Measurements from ENCODE around the gene SRCIN1. TPM values are rescaled to one million over a fixed set of nuclear protein-coding genes. Genes with fewer than 3 reads are reported as not detected.

SRCIN1 gene
- total RNA-seq, 4 donors from 2014 or later, result 1.8 to 8.8 (median 5.2) TPM

GRCh38 chr17:38536661-38537060 is 69.1 kb downstream of the SRCIN1 start:
- Histone ChIP-seq H3K4me3 (no peak overlapping the region), H3K27ac (no peak overlapping the region), H3K9me3 (no peaks in the 10 kb centered on the region), H3K36me3 (no peaks in the 10 kb centered on the region), H3K27me3 (peaks cover 67% of the 10 kb centered on the region), H3K4me1 (no peaks in the 10 kb centered on the region)
- 81% methylated on average over 4 of the region's 4 CpGs; no CpG with 5 or more reads in 1 of the 2 donors for WGBS, 2 donors (ENCODE audit: low coverage in 1 of 2)
- in situ Hi-C loops (cut with MboI; ENCODE audit: low pct_ligation_motif_present in 1 of 4, low pct_unique_long_range_greater_than_20kb in 1 of 4, low sequenced_read_pairs in 3 of 4) (no loop called here), intact Hi-C loops (cut with DNase I; ENCODE audit: low total_unique reads) (no loop called here)
- TF ChIP-seq POLR2A (IDR thresholded peaks at IDR 0.05) (no peak), CTCF (IDR thresholded peaks at IDR 0.05) (no peak), EP300 (IDR thresholded peaks at IDR 0.05; ENCODE audit: low read depth) (no peak), POLR2AphosphoS5 (IDR thresholded peaks at IDR 0.05) (no peak)
- no peak for DNase-seq

- no peak overlapping the region for H3K4me3 ChIP-seq
- H3K4me1 ChIP-seq, result no peaks in the 10 kb centered on the region
- whole genome bisulfite sequencing, 2 donors (ENCODE audit: low coverage in 1 of 2), result 53 to 76% methylated on average over 7 to 8 of the region's 8 CpGs
- H3K9me3 ChIP-seq, result no peaks in the 10 kb centered on the region
- no peaks in the 10 kb centered on the region for H3K36me3 ChIP-seq
- TF ChIP-seq POLR2A (IDR thresholded peaks at IDR 0.05), result no peak
- H3K27me3 ChIP-seq, result peaks cover 72% of the 10 kb centered on the region
- H3K27ac ChIP-seq, result no peak overlapping the region
- intact Hi-C loops (cut with DNase I; ENCODE audit: low total_unique reads) (no loop called here), in situ Hi-C loops (cut with MboI; ENCODE audit: low pct_ligation_motif_present in 1 of 4, low pct_unique_long_range_greater_than_20kb in 1 of 4, low sequenced_read_pairs in 3 of 4) (no loop called here)
- DNase-seq, result no peak
Measured at GRCh38 chr17:38535886-38536285, 69.9 kb downstream of the SRCIN1 start.

- peaks cover 84% of the 10 kb centered on the region for H3K27me3 ChIP-seq
- H3K4me3 ChIP-seq, result no peak overlapping the region
- no peaks in the 10 kb centered on the region for H3K4me1 ChIP-seq
- in situ Hi-C loops (cut with MboI; ENCODE audit: low pct_ligation_motif_present in 1 of 4, low pct_unique_long_range_greater_than_20kb in 1 of 4, low sequenced_read_pairs in 3 of 4) (no loop called here), intact Hi-C loops (cut with DNase I; ENCODE audit: low total_unique reads) (no loop called here)
- TF ChIP-seq POLR2A (IDR thresholded peaks at IDR 0.05) (no peak), POLR2AphosphoS5 (IDR thresholded peaks at IDR 0.05) (no peak), CTCF (IDR thresholded peaks at IDR 0.05) (no peak), EP300 (IDR thresholded peaks at IDR 0.05; ENCODE audit: low read depth) (no peak)
- no peak for DNase-seq
- 54 to 55% methylated on average over 2 to 7 of the region's 7 CpGs for WGBS, 2 donors (ENCODE audit: low coverage in 1 of 2)
- H3K36me3 ChIP-seq, result no peaks in the 10 kb centered on the region
- H3K9me3 ChIP-seq, result no peaks in the 10 kb centered on the region
- no peak overlapping the region for H3K27ac ChIP-seq
Measured at GRCh38 chr17:38534498-38534885, 71.3 kb downstream of the SRCIN1 start.

DNA sequence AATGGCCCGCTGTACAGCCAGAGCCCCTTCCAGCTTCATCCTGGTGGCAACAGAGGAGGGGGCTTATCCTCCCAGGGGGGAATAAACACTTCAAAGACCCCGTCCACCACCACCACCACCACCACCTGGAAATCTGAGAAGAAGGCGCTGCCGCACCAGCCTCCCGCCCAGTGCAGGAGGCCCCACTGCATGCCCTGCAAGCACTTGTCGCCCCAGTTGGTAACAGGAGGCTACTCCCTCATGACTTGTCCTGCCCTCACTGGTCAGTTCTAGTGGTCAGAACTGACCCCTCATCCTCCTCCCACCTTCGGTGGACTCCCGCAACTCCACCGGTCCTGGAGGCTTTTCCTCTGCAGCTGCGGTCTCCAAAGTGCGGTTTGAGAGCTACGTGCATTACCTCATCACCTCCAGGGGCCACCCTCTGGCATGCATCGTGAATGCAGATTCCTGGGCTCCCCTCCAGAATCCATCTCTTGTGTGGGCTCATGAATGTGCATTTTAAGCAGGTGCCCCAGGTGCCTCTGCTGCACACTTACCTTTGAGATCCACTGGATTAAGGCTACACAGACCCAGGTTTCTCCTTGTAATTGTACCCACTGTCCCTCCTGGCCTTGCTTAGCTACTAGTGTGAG is 71.8 kb downstream of the SRCIN1 start:
- peaks cover 85% of the 10 kb centered on the region for H3K27me3 ChIP-seq
- no peak for DNase-seq
- TF ChIP-seq POLR2A (IDR thresholded peaks at IDR 0.05) (no peak), EP300 (IDR thresholded peaks at IDR 0.05; ENCODE audit: low read depth) (no peak), CTCF (IDR thresholded peaks at IDR 0.05) (no peak), POLR2AphosphoS5 (IDR thresholded peaks at IDR 0.05) (no peak)
- no peak overlapping the region for H3K4me3 ChIP-seq
- H3K36me3 ChIP-seq, result no peaks in the 10 kb centered on the region
- H3K27ac ChIP-seq, result no peak overlapping the region
- no peaks in the 10 kb centered on the region for H3K9me3 ChIP-seq
- 58% methylated on average over 5 to 13 of the region's 13 CpGs for WGBS, 2 donors (ENCODE audit: low coverage in 1 of 2)
- intact Hi-C loops (cut with DNase I; ENCODE audit: low total_unique reads) (no loop called here), in situ Hi-C loops (cut with MboI; ENCODE audit: low pct_ligation_motif_present in 1 of 4, low pct_unique_long_range_greater_than_20kb in 1 of 4, low sequenced_read_pairs in 3 of 4) (no loop called here)
- H3K4me1 ChIP-seq, result no peaks in the 10 kb centered on the region

GRCh38 chr17:38533241-38533640 is 72.5 kb downstream of the SRCIN1 start:
- DNase-seq, result no peak
- WGBS, 2 donors (ENCODE audit: low coverage in 1 of 2), result 20 to 45% methylated on average over 1 to 9 of the region's 9 CpGs
- H3K9me3 ChIP-seq, result no peaks in the 10 kb centered on the region
- no peak overlapping the region for H3K4me3 ChIP-seq
- peaks cover 91% of the 10 kb centered on the region for H3K27me3 ChIP-seq
- TF ChIP-seq EP300 (IDR thresholded peaks at IDR 0.05; ENCODE audit: low read depth) (no peak), POLR2AphosphoS5 (IDR thresholded peaks at IDR 0.05) (no peak), POLR2A (IDR thresholded peaks at IDR 0.05) (no peak), CTCF (IDR thresholded peaks at IDR 0.05) (no peak)
- no peaks in the 10 kb centered on the region for H3K36me3 ChIP-seq
- intact Hi-C loops (cut with DNase I; ENCODE audit: low total_unique reads) (no loop called here), in situ Hi-C loops (cut with MboI; ENCODE audit: low pct_ligation_motif_present in 1 of 4, low pct_unique_long_range_greater_than_20kb in 1 of 4, low sequenced_read_pairs in 3 of 4) (no loop called here)
- no peaks in the 10 kb centered on the region for H3K4me1 ChIP-seq
- no peak overlapping the region for H3K27ac ChIP-seq
